H1 (cell line): ENCODE data around the gene KIF11. TPM values are rescaled to one million over a fixed set of nuclear protein-coding genes. Genes with fewer than 3 reads are reported as not detected.

Experiments
- EGR1 ChIP-seq: IDR thresholded peaks from 2 replicates; pipeline ENCODE4 v1.6.1; 2011; ENCODE audit warnings: low read depth, low read length, borderline replicate concordance
- HDAC6 ChIP-seq: IDR thresholded peaks from one replicate; pipeline ENCODE4 v1.7.1; 2012; ENCODE audit warnings: low read depth, mild to moderate bottlenecking, inconsistent platforms, low read length, moderate library complexity
- JUND ChIP-seq: IDR thresholded peaks from 2 replicates; pipeline ENCODE4 v1.6.1; 2011; ENCODE audit warnings: mild to moderate bottlenecking, improper control_type of control experiment, low read length
- POU5F1 ChIP-seq: IDR thresholded peaks from 2 replicates; pipeline ENCODE4 v1.6.1; 2011; ENCODE audit warnings: low read depth, mild to moderate bottlenecking, low read length, moderate library complexity
- RNF2 ChIP-seq: fragments of 200-900, 300-1000 bp; sonication (generic); IDR thresholded peaks from 2 replicates; pipeline ENCODE4 v1.7.1; 2016; ENCODE audit warnings: borderline replicate concordance, low read depth, mild to moderate bottlenecking, antibody characterized with exemption, low read length; ENCODE audit not compliant: poor library complexity, severe bottlenecking; ENCODE audit errors: missing control alignments
- polyA plus RNA-seq, 7 experiments: library from polyadenylated mRNA; depleted of rRNA in 3 of 7; stranded (reverse) in 5 of 7; unstranded in 2 of 7; fragments of >200 nt in 5 of 7; fragments of 200-250 nt in 2 of 7; gene quantifications; 1 replicate in 5 of 7; 2 replicates in 1 of 7; 4 replicates in 1 of 7; pipeline versions ENCODE4 v1.2.1 to v1.2.3, GENCODE V29; 2011 to 2013; ENCODE audit warnings: missing spikeins in 2 of 7, mixed read lengths in 2 of 7
- total RNA-seq: library from RNA; stranded (reverse); fragmentation: NEBNext Ultra II Directional; extraction: Animal tissue kit (Norgen Biotek cat#: 25700); gene quantifications from 2 replicates; pipeline ENCODE4 v1.2.1, GENCODE V29; 2021

KIF11 gene
- total and polyA plus RNA-seq, 2 of the 8 experiments (the other 6 are each of a cell fraction or from before 2014, with no cell fraction given), result 11.1 to 59.2 TPM

GRCh38 chr10:92593619-92594588 lies 974 bp downstream of the KIF11 start (continued):
- TF ChIP-seq RNF2, result no peak
- no peak for TF ChIP-seq EGR1
- no peak for TF ChIP-seq POU5F1
- TF ChIP-seq JUND, result no peak
- no peak for TF ChIP-seq HDAC6
